ENCODE results near the gene RELB. TPM values are rescaled to one million over a fixed set of nuclear protein-coding genes. Genes with fewer than 3 reads are reported as not detected.

The RELB gene
- polyA plus RNA-seq, 1 donor from 2014 or later = 1.1 TPM

DNA sequence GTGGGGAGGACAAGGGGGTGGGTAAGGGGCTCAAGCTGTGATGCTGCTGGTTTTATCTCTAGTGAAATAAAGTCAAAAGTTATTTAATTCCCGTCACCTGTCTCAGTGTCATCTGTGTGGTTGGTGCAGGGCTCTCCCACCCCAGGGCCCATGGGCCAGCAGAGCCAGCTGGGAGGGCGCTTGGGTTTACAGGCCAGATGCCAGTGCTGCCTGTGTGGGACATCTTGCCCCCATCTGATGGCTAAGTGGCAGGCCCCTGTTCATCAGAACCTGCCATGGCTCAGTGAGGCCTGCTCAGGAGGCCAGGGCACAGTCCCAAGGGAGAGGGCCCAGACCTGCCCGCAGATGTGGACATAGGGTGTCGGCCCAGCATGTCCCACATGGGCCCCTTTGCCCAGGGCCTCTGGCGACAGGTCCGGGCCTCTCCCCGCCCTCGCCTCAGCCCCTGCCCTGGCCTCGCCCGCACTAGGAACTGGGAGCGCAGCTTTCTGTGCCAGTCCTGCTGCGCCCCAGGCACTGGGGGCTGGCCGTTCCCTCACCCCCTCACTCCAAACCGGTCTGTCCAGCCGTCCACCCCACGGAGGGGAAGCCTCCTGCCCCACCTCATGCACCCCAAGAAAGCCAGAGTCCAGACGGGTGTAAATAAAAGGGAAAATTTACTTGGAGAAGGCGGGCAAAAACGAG, 69.7 kb downstream of the RELB start:
- H2AFZ ChIP-seq (ENCODE audit: low read depth, low read length) = no peak overlapping the region
- no peak for TF ChIP-seq POLR2AphosphoS5 (IDR thresholded peaks at IDR 0.05)
- TF ChIP-seq TAF1 (IDR thresholded peaks at IDR 0.05; ENCODE audit: low read depth) = no peak
- no peak for TF ChIP-seq SMC3 (conservative IDR thresholded peaks at IDR 0.05; ENCODE audit: poor library complexity)
- TF ChIP-seq, protein P1, sequence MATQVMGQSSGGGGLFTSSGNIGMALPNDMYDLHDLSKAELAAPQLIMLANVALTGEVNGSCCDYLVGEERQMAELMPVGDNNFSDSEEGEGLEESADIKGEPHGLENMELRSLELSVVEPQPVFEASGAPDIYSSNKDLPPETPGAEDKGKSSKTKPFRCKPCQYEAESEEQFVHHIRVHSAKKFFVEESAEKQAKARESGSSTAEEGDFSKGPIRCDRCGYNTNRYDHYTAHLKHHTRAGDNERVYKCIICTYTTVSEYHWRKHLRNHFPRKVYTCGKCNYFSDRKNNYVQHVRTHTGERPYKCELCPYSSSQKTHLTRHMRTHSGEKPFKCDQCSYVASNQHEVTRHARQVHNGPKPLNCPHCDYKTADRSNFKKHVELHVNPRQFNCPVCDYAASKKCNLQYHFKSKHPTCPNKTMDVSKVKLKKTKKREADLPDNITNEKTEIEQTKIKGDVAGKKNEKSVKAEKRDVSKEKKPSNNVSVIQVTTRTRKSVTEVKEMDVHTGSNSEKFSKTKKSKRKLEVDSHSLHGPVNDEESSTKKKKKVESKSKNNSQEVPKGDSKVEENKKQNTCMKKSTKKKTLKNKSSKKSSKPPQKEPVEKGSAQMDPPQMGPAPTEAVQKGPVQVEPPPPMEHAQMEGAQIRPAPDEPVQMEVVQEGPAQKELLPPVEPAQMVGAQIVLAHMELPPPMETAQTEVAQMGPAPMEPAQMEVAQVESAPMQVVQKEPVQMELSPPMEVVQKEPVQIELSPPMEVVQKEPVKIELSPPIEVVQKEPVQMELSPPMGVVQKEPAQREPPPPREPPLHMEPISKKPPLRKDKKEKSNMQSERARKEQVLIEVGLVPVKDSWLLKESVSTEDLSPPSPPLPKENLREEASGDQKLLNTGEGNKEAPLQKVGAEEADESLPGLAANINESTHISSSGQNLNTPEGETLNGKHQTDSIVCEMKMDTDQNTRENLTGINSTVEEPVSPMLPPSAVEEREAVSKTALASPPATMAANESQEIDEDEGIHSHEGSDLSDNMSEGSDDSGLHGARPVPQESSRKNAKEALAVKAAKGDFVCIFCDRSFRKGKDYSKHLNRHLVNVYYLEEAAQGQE (IDR thresholded peaks at IDR 0.05; ENCODE audit: borderline replicate concordance) = no peak
- TF ChIP-seq CTCF (IDR thresholded peaks at IDR 0.05; ENCODE audit: poor library complexity, severe bottlenecking) = no peak
- H4K20me1 ChIP-seq (ENCODE audit: insufficient read depth) = no peaks in the 10 kb centered on the region
- no peak overlapping the region for H3K27ac ChIP-seq (ENCODE audit: low read length)
- no peak overlapping the region for H3K4me3 ChIP-seq (ENCODE audit: low read length)
- no peaks in the 10 kb centered on the region for H3K9me3 ChIP-seq (ENCODE audit: low read length)
- no peak overlapping the region for H3K4me2 ChIP-seq (ENCODE audit: low read length)
- H3K9ac ChIP-seq (ENCODE audit: low read length) = no peak overlapping the region
- peaks cover 14% of the 10 kb centered on the region for H3K27me3 ChIP-seq (ENCODE audit: insufficient read depth, low read depth, low read length)
- H3K9me2 ChIP-seq (ENCODE audit: insufficient read depth, low read length) = no peaks in the 10 kb centered on the region
- no peaks in the 10 kb centered on the region for H3K79me2 ChIP-seq (replicated peaks; ENCODE audit: insufficient read depth, low read length)
- H3F3A ChIP-seq (ENCODE audit: insufficient read depth, low read length, poor library complexity, severe bottlenecking) = no peaks in the 10 kb centered on the region
- H3K36me3 ChIP-seq (ENCODE audit: insufficient read depth, low read length) = no peaks in the 10 kb centered on the region

DNA sequence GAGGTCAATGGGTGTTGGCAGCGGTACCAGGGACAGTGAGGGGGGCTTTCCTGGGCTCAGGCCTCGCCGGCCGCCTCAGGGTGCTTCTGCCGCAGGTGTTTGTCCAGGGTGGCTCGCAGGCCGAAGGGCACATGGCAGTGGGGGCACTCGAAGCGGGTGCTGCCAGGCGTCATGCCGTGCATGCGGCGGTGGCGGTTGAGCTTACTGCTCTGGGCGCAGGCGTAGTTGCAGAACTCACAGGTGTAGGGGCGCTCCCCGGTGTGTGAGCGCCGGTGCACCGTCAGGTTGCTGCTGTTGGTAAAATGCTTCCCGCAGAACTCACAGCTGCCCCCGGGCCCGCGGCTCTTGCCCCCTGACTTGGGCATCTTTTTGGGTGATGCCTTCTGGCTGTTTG, 70.3 kb downstream of the RELB start:
- Histone ChIP-seq H3K9me2 (ENCODE audit: insufficient read depth, low read length) (no peaks in the 10 kb centered on the region), H3K27me3 (ENCODE audit: insufficient read depth, low read depth, low read length) (peaks cover 19% of the 10 kb centered on the region), H3K9me3 (ENCODE audit: low read length) (no peaks in the 10 kb centered on the region), H3K27ac (ENCODE audit: low read length) (no peak overlapping the region), H4K20me1 (ENCODE audit: insufficient read depth) (no peaks in the 10 kb centered on the region), H3K79me2 (replicated peaks; ENCODE audit: insufficient read depth, low read length) (no peaks in the 10 kb centered on the region), H3K4me2 (ENCODE audit: low read length) (no peak overlapping the region), H3K36me3 (ENCODE audit: insufficient read depth, low read length) (no peaks in the 10 kb centered on the region), H2AFZ (ENCODE audit: low read depth, low read length) (no peak overlapping the region), H3K4me3 (ENCODE audit: low read length) (no peak overlapping the region), H3F3A (ENCODE audit: insufficient read depth, low read length, poor library complexity, severe bottlenecking) (no peaks in the 10 kb centered on the region), H3K9ac (ENCODE audit: low read length) (no peak overlapping the region)
- no peak for TF ChIP-seq CTCF (IDR thresholded peaks at IDR 0.05; ENCODE audit: poor library complexity, severe bottlenecking)
- no peak for TF ChIP-seq EZH2 (IDR thresholded peaks at IDR 0.05; ENCODE audit: borderline replicate concordance, insufficient read depth, low read length, poor library complexity, severe bottlenecking)
- no peak for TF ChIP-seq TAF1 (IDR thresholded peaks at IDR 0.05; ENCODE audit: low read depth)
- TF ChIP-seq EP300 (conservative IDR thresholded peaks at IDR 0.05; ENCODE audit: poor library complexity, severe bottlenecking) = no peak

All from neural cell (in vitro differentiated cells).